HCT116 (cell line): ENCODE results near the gene COTL1. TPM values are rescaled to one million over a fixed set of nuclear protein-coding genes. Genes with fewer than 3 reads are reported as not detected.

Experiments
- ATAC-seq: fragments of 200-7000 bp; cut with Tn5 transposase; 2 replicates; pipeline ENCODE4 v1.9.1; 2020; ENCODE audit warnings: mild to moderate bottlenecking, moderate library complexity
- BruUV-seq: library from RNA; stranded (reverse); fragments of 400-500 nt; replicated peaks from 2 replicates; lab custom pipeline; 2021; lab: Mats Ljungman, UMichigan
- CTCF ChIA-PET: fragments of 300-600 bp; sonication (Branson Sonifier 250); formaldehyde crosslinking; loops from one replicate; lab custom pipeline; 2021; ENCODE audit warnings: antibody characterized with exemption; lab: Charles Lee
- POLR2A ChIA-PET: fragments of 300-600, 350-600 bp; sonication (Branson Sonifier 250); formaldehyde crosslinking; loops from one replicate; lab custom pipeline; 2021; ENCODE audit warnings: antibody characterized with exemption; lab: Charles Lee
- RAD21 ChIA-PET, 2 experiments: fragments of 300-600 bp; sonication (Branson Sonifier 250); formaldehyde crosslinking; loops; one replicate each; lab custom pipeline; 2023; ENCODE audit warnings: low total read pairs in 2 of 2; ENCODE audit not compliant: uncharacterized antibody in 2 of 2, unreplicated experiment in 2 of 2, low non-redundant PET in 1 of 2; lab: Charles Lee
- DNase-seq: peaks from one replicate; pipeline ENCODE4 v3.0.0-alpha.2; 2010; ENCODE audit warnings: low read depth, low spot score
- H2AFZ ChIP-seq: fragments of 200-600 bp; shearing (Covaris generic), sonication (generic); 2 replicates; pipeline ENCODE4 v1.6.1; 2017; ENCODE audit warnings: low read depth, mixed run types, mixed read lengths, antibody characterized with exemption, low read length; ENCODE audit not compliant: poor library complexity, severe bottlenecking
- H3K27ac ChIP-seq: 2 replicates; pipeline ENCODE4 v1.5.1; 2012; ENCODE audit warnings: low read depth, low read length
- H3K27me3 ChIP-seq: fragments of 200-600 bp; sonication (generic); 2 replicates; pipeline ENCODE4 v1.6.1; 2016; ENCODE audit warnings: mixed run types, low read length, mixed read lengths; ENCODE audit not compliant: insufficient read depth
- H3K36me3 ChIP-seq, 2 experiments: fragments of 200-500 bp in 1 of 2; fragments of 200-600 bp in 1 of 2; sonication (Bioruptor generic) in 1 of 2; sonication (generic) in 1 of 2; 2 replicates each; pipeline versions ENCODE4 v1.5.1 to v1.6.1; 2014 to 2016; ENCODE audit warnings: low read length in 2 of 2, inconsistent platforms in 1 of 2, mixed read lengths in 1 of 2, mixed run types in 1 of 2; ENCODE audit not compliant: insufficient read depth in 2 of 2, control insufficient read depth in 1 of 2
- H3K4me1 ChIP-seq, 2 experiments: fragments of 200-600 bp in 1 of 2; sonication (generic) in 1 of 2; 2 replicates each; pipeline versions ENCODE4 v1.5.1 to v1.6.1; 2012 to 2017; ENCODE audit warnings: low read length in 2 of 2, inconsistent platforms in 1 of 2, mild to moderate bottlenecking in 1 of 2, mixed read lengths in 1 of 2, mixed run types in 1 of 2, moderate library complexity in 1 of 2; ENCODE audit not compliant: insufficient read depth in 2 of 2, control insufficient read depth in 1 of 2
- H3K4me2 ChIP-seq: fragments of 200-600 bp; sonication (generic); 2 replicates; pipeline ENCODE4 v1.6.1; 2017; ENCODE audit warnings: mixed run types, low read length, mixed read lengths
- H3K4me3 ChIP-seq, 2 experiments: fragments of 200-600 bp in 1 of 2; sonication (generic) in 1 of 2; replicated peaks in 1 of 2; 2 replicates each; pipeline ENCODE4 v1.5.1; 2011 to 2016; ENCODE audit warnings: low read length in 2 of 2, control low read depth in 1 of 2, low read depth in 1 of 2, mild to moderate bottlenecking in 1 of 2, mixed read lengths in 1 of 2, mixed run types in 1 of 2
- H3K79me2 ChIP-seq: fragments of 200-600 bp; sonication (generic); 2 replicates; pipeline ENCODE4 v1.6.1; 2017; ENCODE audit warnings: mild to moderate bottlenecking, mixed run types, low read length, moderate library complexity, mixed read lengths; ENCODE audit not compliant: insufficient read depth
- H3K9ac ChIP-seq: fragments of 200-600 bp; sonication (generic); 2 replicates; pipeline ENCODE4 v1.6.1; 2016; ENCODE audit warnings: low read length, mixed read lengths
- H3K9me2 ChIP-seq: fragments of 200-600 bp; sonication (generic), shearing (Covaris generic); 2 replicates; pipeline ENCODE4 v1.6.1; 2017; ENCODE audit warnings: mixed run types, mild to moderate bottlenecking, moderate library complexity; ENCODE audit not compliant: insufficient read depth
- H3K9me3 ChIP-seq, 2 experiments: fragments of 200-500 bp in 1 of 2; fragments of 200-600 bp in 1 of 2; sonication (Bioruptor generic) in 1 of 2; sonication (generic) in 1 of 2; 2 replicates each; pipeline ENCODE4 v1.6.1; 2014 to 2017; ENCODE audit warnings: low read length in 2 of 2, mixed read lengths in 2 of 2, inconsistent platforms in 1 of 2, low read depth in 1 of 2, mild to moderate bottlenecking in 1 of 2, mixed run types in 1 of 2, moderate library complexity in 1 of 2; ENCODE audit not compliant: control insufficient read depth in 1 of 2, insufficient read depth in 1 of 2
- H4K20me1 ChIP-seq: fragments of 200-600 bp; sonication (generic), shearing (Covaris generic); 2 replicates; pipeline ENCODE4 v1.6.1; 2017; ENCODE audit warnings: mixed run types, mild to moderate bottlenecking, moderate library complexity; ENCODE audit not compliant: insufficient read depth
- ATF3 ChIP-seq: IDR thresholded peaks from 2 replicates; pipeline ENCODE4 v1.6.1; 2012
- CBX3 ChIP-seq: IDR thresholded peaks from 2 replicates; pipeline ENCODE4 v1.6.1; 2012; ENCODE audit warnings: low read depth
- CEBPB ChIP-seq: IDR thresholded peaks from 2 replicates; pipeline ENCODE4 v1.6.1; 2012; ENCODE audit warnings: low read depth
- CTCF ChIP-seq, 3 experiments: fragments of 200-600 bp in 1 of 3; sonication (generic) in 1 of 3; IDR thresholded peaks in 2 of 3; conservative IDR thresholded peaks in 1 of 3; 2 replicates each; pipeline ENCODE4 v1.5.1; 2012 to 2017; ENCODE audit warnings: low read depth in 2 of 3, low read length in 2 of 3, antibody characterized with exemption in 1 of 3, borderline replicate concordance in 1 of 3, control low read depth in 1 of 3, mild to moderate bottlenecking in 1 of 3, mixed read lengths in 1 of 3, mixed run types in 1 of 3, moderate library complexity in 1 of 3; ENCODE audit not compliant: insufficient read depth in 1 of 3
- ELF1 ChIP-seq: IDR thresholded peaks from 2 replicates; pipeline ENCODE4 v1.6.1; 2012; ENCODE audit warnings: low read depth, borderline replicate concordance
- EZH2 ChIP-seq: fragments of 200-600 bp; sonication (generic); IDR thresholded peaks from 2 replicates; pipeline ENCODE4 v1.6.1; 2017; ENCODE audit warnings: antibody characterized with exemption, mixed run types
- EZH2phosphoT487 ChIP-seq: fragments of 200-600 bp; IDR thresholded peaks from 2 replicates; pipeline ENCODE4 v1.6.1; 2018; ENCODE audit warnings: antibody characterized with exemption, borderline replicate concordance
- FOSL1 ChIP-seq: IDR thresholded peaks from 2 replicates; pipeline ENCODE4 v1.6.1; 2012; ENCODE audit warnings: low read depth
- POLR2A ChIP-seq: IDR thresholded peaks from 2 replicates; pipeline ENCODE4 v1.7.0; 2011; ENCODE audit warnings: borderline replicate concordance; ENCODE audit not compliant: insufficient read depth, insufficient read length; ENCODE audit errors: extremely low read depth
- POLR2AphosphoS5 ChIP-seq: IDR thresholded peaks from 2 replicates; pipeline ENCODE4 v1.6.1; 2011; ENCODE audit warnings: mild to moderate bottlenecking, low read depth, low read length, moderate library complexity
- RAD21 ChIP-seq: IDR thresholded peaks from 2 replicates; pipeline ENCODE4 v1.6.1; 2012; ENCODE audit warnings: low read depth, mild to moderate bottlenecking
- SIN3A ChIP-seq: IDR thresholded peaks from 2 replicates; pipeline ENCODE4 v1.6.1; 2012; ENCODE audit warnings: low read depth
- SP1 ChIP-seq: IDR thresholded peaks from 2 replicates; pipeline ENCODE4 v1.6.1; 2012; ENCODE audit warnings: low read depth
- SRF ChIP-seq: IDR thresholded peaks from 2 replicates; pipeline ENCODE4 v1.6.1; 2012; ENCODE audit warnings: low read depth
- TCF7L2 ChIP-seq: IDR thresholded peaks from 2 replicates; pipeline ENCODE4 v1.7.0; 2011; ENCODE audit warnings: borderline replicate concordance, inconsistent platforms; ENCODE audit not compliant: insufficient read depth, insufficient read length; ENCODE audit errors: extremely low read depth
- ZFX ChIP-seq: fragments of 450-650 bp; IDR thresholded peaks from 2 replicates; pipeline ENCODE4 v1.6.1; 2017
- ZNF274 ChIP-seq: fragments of 200-500 bp; sonication (Bioruptor generic); IDR thresholded peaks from 2 replicates; pipeline ENCODE4 v1.6.1; 2014; ENCODE audit warnings: mild to moderate bottlenecking, low read depth, low read length, inconsistent platforms
- intact Hi-C: fragments of 100-400 bp; cut with micrococcal nuclease; formaldehyde crosslinking; loops from 2 replicates; pipeline ENCODE4 v1.10.0; 2022
- total RNA-seq: library from RNA; stranded (reverse); gene quantifications from one replicate; pipeline ENCODE4 v1.2.1, GENCODE V29; 2021; ENCODE audit not compliant: unreplicated experiment

The COTL1 gene
- total RNA-seq, 1 experiment from 2014 or later, result 276 TPM

GRCh38 chr16:84631886-84632285 is 14.0 kb upstream of the COTL1 start:
- no peak for DNase-seq
- intact Hi-C loops, result no loop called here
- no peak overlapping the region for H3K4me3 ChIP-seq
- POLR2A ChIA-PET, result no interaction called here
- TF ChIP-seq CBX3, result no peak
- no TSS peak for BruUV-seq
- H4K20me1 ChIP-seq, result no peaks in the 10 kb centered on the region
- RAD21 ChIA-PET, result no interaction called here
- H3K36me3 ChIP-seq, result no peaks in the 10 kb centered on the region
- no peak overlapping the region for H3K9ac ChIP-seq
- no peaks in the 10 kb centered on the region for H3K79me2 ChIP-seq
- no peaks in the 10 kb centered on the region for H3K4me1 ChIP-seq
- H3K9me3 ChIP-seq, result no peaks in the 10 kb centered on the region
- no peak overlapping the region for H3K27ac ChIP-seq
- CTCF ChIA-PET, result no interaction called here
- H3K4me2 ChIP-seq, result no peak overlapping the region
- no peaks in the 10 kb centered on the region for H3K27me3 ChIP-seq
- H3K9me2 ChIP-seq, result no peaks in the 10 kb centered on the region
- no peak overlapping the region for H2AFZ ChIP-seq
- ATAC-seq, result no peak

GRCh38 chr16:84631153-84631466 is 13.2 kb upstream of the COTL1 start:
- Histone ChIP-seq H2AFZ (no peak overlapping the region), H3K4me1 (no peaks in the 10 kb centered on the region), H3K4me3 (no peak overlapping the region), H3K9ac (no peak overlapping the region), H3K27ac (no peak overlapping the region), H3K4me2 (no peak overlapping the region), H3K9me2 (no peaks in the 10 kb centered on the region), H3K79me2 (no peaks in the 10 kb centered on the region), H3K36me3 (no peaks in the 10 kb centered on the region), H3K9me3 (no peaks in the 10 kb centered on the region), H4K20me1 (no peaks in the 10 kb centered on the region), H3K27me3 (no peaks in the 10 kb centered on the region)
- TF ChIP-seq SP1 (no peak), ATF3 (no peak), FOSL1 (no peak), ELF1 (no peak), POLR2A (no peak), TCF7L2 (no peak), ZNF274 (no peak), SRF (no peak), RAD21 (no peak), CEBPB (no peak), ZFX (no peak), CTCF (IDR thresholded peaks at IDR 0.05 in 2 of 3, conservative IDR thresholded peaks at IDR 0.05 in 1 of 3; ENCODE audit: borderline replicate concordance in 1 of 3, insufficient read depth in 1 of 3, low read depth in 2 of 3, low read length in 2 of 3) (no peak), SIN3A (no peak), POLR2AphosphoS5 (no peak), EZH2 (no peak), EZH2phosphoT487 (no peak)
- DNase-seq (no peak), ATAC-seq (no peak)
- CTCF ChIA-PET, result no interaction called here
- BruUV-seq, result no TSS peak
- intact Hi-C loops, result no loop called here
- POLR2A ChIA-PET, result no interaction called here
- RAD21 ChIA-PET, result no interaction called here
